PC-9 (cell line): ENCODE data around the gene FARP1.

Experiments used
- EZH2 ChIP-seq: fragments of 200-600 bp; sonication (generic); IDR thresholded peaks from 2 replicates; pipeline ENCODE4 v1.8.0; 2017; ENCODE audit warnings: antibody characterized with exemption, low read depth
- TF ChIP-seq, protein P1 (sequence below): fragments of 200-600 bp; sonication (generic); conservative IDR thresholded peaks from 2 replicates; pipeline ENCODE4 v1.6.1; 2017; ENCODE audit warnings: mixed run types, antibody characterized with exemption, mild to moderate bottlenecking, moderate library complexity

DNA sequence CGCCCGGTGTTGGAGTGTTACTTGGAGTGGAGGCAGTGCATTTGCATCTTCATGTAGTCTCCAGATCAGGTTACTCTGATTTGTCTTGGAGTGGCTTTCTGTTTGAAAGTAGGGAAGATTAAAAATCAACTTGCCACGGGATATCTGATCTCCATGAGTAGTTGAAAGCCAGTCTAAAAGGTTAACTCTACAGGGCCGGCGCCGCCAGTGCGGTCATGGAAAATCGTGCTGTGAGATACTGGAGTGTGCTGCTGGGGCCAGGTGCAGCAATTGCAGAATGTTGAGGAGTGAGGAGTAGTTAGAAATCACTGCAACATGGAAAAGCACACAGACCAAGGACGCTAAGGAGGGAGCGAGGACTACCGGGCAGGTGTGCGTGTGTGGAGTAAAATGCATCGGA, 259.0 kb downstream of the FARP1 start:
- TF ChIP-seq, protein P1, sequence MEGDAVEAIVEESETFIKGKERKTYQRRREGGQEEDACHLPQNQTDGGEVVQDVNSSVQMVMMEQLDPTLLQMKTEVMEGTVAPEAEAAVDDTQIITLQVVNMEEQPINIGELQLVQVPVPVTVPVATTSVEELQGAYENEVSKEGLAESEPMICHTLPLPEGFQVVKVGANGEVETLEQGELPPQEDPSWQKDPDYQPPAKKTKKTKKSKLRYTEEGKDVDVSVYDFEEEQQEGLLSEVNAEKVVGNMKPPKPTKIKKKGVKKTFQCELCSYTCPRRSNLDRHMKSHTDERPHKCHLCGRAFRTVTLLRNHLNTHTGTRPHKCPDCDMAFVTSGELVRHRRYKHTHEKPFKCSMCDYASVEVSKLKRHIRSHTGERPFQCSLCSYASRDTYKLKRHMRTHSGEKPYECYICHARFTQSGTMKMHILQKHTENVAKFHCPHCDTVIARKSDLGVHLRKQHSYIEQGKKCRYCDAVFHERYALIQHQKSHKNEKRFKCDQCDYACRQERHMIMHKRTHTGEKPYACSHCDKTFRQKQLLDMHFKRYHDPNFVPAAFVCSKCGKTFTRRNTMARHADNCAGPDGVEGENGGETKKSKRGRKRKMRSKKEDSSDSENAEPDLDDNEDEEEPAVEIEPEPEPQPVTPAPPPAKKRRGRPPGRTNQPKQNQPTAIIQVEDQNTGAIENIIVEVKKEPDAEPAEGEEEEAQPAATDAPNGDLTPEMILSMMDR = no peak
- no peak for TF ChIP-seq EZH2
